ENCODE measurements around the gene PLXNB2.

Gene PLXNB2

GRCh38 chr22:50296658-50297490, 10.6 kb downstream of the PLXNB2 start:
- Mint-ChIP-seq H3K4me1 (peaks cover 6% of the 10 kb centered on the region), H3K9me3 (no peaks in the 10 kb centered on the region), H3K27ac (ENCODE audit: low read depth) (no peak overlapping the region), H3K27me3 (peaks cover 12% of the 10 kb centered on the region), H3K4me3 (no peak overlapping the region), H3K36me3 (ENCODE audit: insufficient read depth) (no peaks in the 10 kb centered on the region)
- no peak for DNase-seq (ENCODE audit: low spot score in 2 of 2)
- no peak for ATAC-seq (replicated peaks; ENCODE audit: extremely low read depth, poor library complexity, severe bottlenecking)

GRCh38 chr22:50294319-50294656, 13.2 kb downstream of the PLXNB2 start:
- DNase-seq (ENCODE audit: low spot score in 2 of 2) = no peak
- Mint-ChIP-seq H3K27me3 (peaks cover 22% of the 10 kb centered on the region), H3K27ac (ENCODE audit: low read depth) (no peak overlapping the region), H3K36me3 (ENCODE audit: insufficient read depth) (no peaks in the 10 kb centered on the region), H3K4me3 (no peak overlapping the region), H3K4me1 (peaks cover 6% of the 10 kb centered on the region), H3K9me3 (no peaks in the 10 kb centered on the region)
- no peak for ATAC-seq (replicated peaks; ENCODE audit: extremely low read depth, poor library complexity, severe bottlenecking)

GRCh38 chr22:50293441-50294318, 13.8 kb downstream of the PLXNB2 start:
- Mint-ChIP-seq H3K27ac (ENCODE audit: low read depth) (no peak overlapping the region), H3K4me3 (no peak overlapping the region), H3K27me3 (peaks cover 22% of the 10 kb centered on the region), H3K4me1 (peaks cover 6% of the 10 kb centered on the region), H3K9me3 (no peaks in the 10 kb centered on the region), H3K36me3 (ENCODE audit: insufficient read depth) (no peaks in the 10 kb centered on the region)
- DNase-seq (ENCODE audit: low spot score in 2 of 2) = no peak
- no peak for ATAC-seq (replicated peaks; ENCODE audit: extremely low read depth, poor library complexity, severe bottlenecking)

GRCh38 chr22:50292643-50293440, 14.6 kb downstream of the PLXNB2 start:
- ATAC-seq (replicated peaks; ENCODE audit: extremely low read depth, poor library complexity, severe bottlenecking) = no peak
- DNase-seq (ENCODE audit: low spot score in 2 of 2) = no peak
- Mint-ChIP-seq H3K27me3 (peaks cover 22% of the 10 kb centered on the region), H3K36me3 (ENCODE audit: insufficient read depth) (no peaks in the 10 kb centered on the region), H3K4me1 (peaks cover 6% of the 10 kb centered on the region), H3K27ac (ENCODE audit: low read depth) (no peak overlapping the region), H3K4me3 (no peak overlapping the region), H3K9me3 (no peaks in the 10 kb centered on the region)

- Mint-ChIP-seq H3K27ac (ENCODE audit: low read depth) (no peak overlapping the region), H3K9me3 (no peaks in the 10 kb centered on the region), H3K4me1 (peaks cover 6% of the 10 kb centered on the region), H3K36me3 (ENCODE audit: insufficient read depth) (no peaks in the 10 kb centered on the region), H3K4me3 (no peak overlapping the region), H3K27me3 (peaks cover 22% of the 10 kb centered on the region)
- ATAC-seq (replicated peaks; ENCODE audit: extremely low read depth, poor library complexity, severe bottlenecking) = no peak
- no peak for DNase-seq (ENCODE audit: low spot score in 2 of 2)
Observed at GRCh38 chr22:50289942-50290630, 17.4 kb downstream of the PLXNB2 start.

GRCh38 chr22:50289151-50289941, 18.1 kb downstream of the PLXNB2 start:
- Mint-ChIP-seq H3K27me3 (peaks cover 22% of the 10 kb centered on the region), H3K4me1 (peaks cover 6% of the 10 kb centered on the region), H3K27ac (ENCODE audit: low read depth) (no peak overlapping the region), H3K36me3 (ENCODE audit: insufficient read depth) (no peaks in the 10 kb centered on the region), H3K9me3 (no peaks in the 10 kb centered on the region), H3K4me3 (no peak overlapping the region)
- ATAC-seq (replicated peaks; ENCODE audit: extremely low read depth, poor library complexity, severe bottlenecking) (no peak), DNase-seq (ENCODE audit: low spot score in 2 of 2) (no peak)

- no peak for ATAC-seq (replicated peaks; ENCODE audit: extremely low read depth, poor library complexity, severe bottlenecking)
- no peak for DNase-seq (ENCODE audit: low spot score in 2 of 2)
- Mint-ChIP-seq H3K27me3 (peaks cover 18% of the 10 kb centered on the region), H3K9me3 (no peaks in the 10 kb centered on the region), H3K4me1 (peaks cover 4% of the 10 kb centered on the region), H3K27ac (ENCODE audit: low read depth) (no peak overlapping the region), H3K36me3 (ENCODE audit: insufficient read depth) (no peaks in the 10 kb centered on the region), H3K4me3 (no peak overlapping the region)
Observed at GRCh38 chr22:50287731-50288130, 19.7 kb downstream of the PLXNB2 start.

- Mint-ChIP-seq H3K4me1 (no peaks in the 10 kb centered on the region), H3K4me3 (no peak overlapping the region), H3K27ac (ENCODE audit: low read depth) (no peak overlapping the region), H3K36me3 (ENCODE audit: insufficient read depth) (no peaks in the 10 kb centered on the region), H3K27me3 (peaks cover 9% of the 10 kb centered on the region), H3K9me3 (no peaks in the 10 kb centered on the region)
- ATAC-seq (replicated peaks; ENCODE audit: extremely low read depth, poor library complexity, severe bottlenecking) = no peak
- DNase-seq (ENCODE audit: low spot score in 2 of 2) = no peak
Observed at GRCh38 chr22:50286701-50287318, 20.6 kb downstream of the PLXNB2 start.

GRCh38 chr22:50286275-50286674, 21.2 kb downstream of the PLXNB2 start:
- Mint-ChIP-seq H3K27me3 (peaks cover 3% of the 10 kb centered on the region), H3K9me3 (no peaks in the 10 kb centered on the region), H3K27ac (ENCODE audit: low read depth) (no peak overlapping the region), H3K36me3 (ENCODE audit: insufficient read depth) (no peaks in the 10 kb centered on the region), H3K4me3 (no peak overlapping the region), H3K4me1 (no peaks in the 10 kb centered on the region)
- ATAC-seq (replicated peaks; ENCODE audit: extremely low read depth, poor library complexity, severe bottlenecking) = no peak
- no peak for DNase-seq (ENCODE audit: low spot score in 2 of 2)

GRCh38 chr22:50285568-50286229, 21.7 kb downstream of the PLXNB2 start:
- DNase-seq (ENCODE audit: low spot score in 2 of 2) = no peak
- Mint-ChIP-seq H3K27me3 (no peaks in the 10 kb centered on the region), H3K36me3 (ENCODE audit: insufficient read depth) (no peaks in the 10 kb centered on the region), H3K4me3 (no peak overlapping the region), H3K9me3 (no peaks in the 10 kb centered on the region), H3K4me1 (no peaks in the 10 kb centered on the region), H3K27ac (ENCODE audit: low read depth) (no peak overlapping the region)
- ATAC-seq (replicated peaks; ENCODE audit: extremely low read depth, poor library complexity, severe bottlenecking) = no peak

- Mint-ChIP-seq H3K27me3 (no peaks in the 10 kb centered on the region), H3K36me3 (ENCODE audit: insufficient read depth) (peaks cover under 1% of the 10 kb centered on the region), H3K9me3 (no peaks in the 10 kb centered on the region), H3K27ac (ENCODE audit: low read depth) (no peak overlapping the region), H3K4me1 (no peaks in the 10 kb centered on the region), H3K4me3 (no peak overlapping the region)
- DNase-seq (ENCODE audit: low spot score in 2 of 2) (no peak), ATAC-seq (replicated peaks; ENCODE audit: extremely low read depth, poor library complexity, severe bottlenecking) (no peak)
Observed at GRCh38 chr22:50284479-50284878, 23.0 kb downstream of the PLXNB2 start.

All from central memory CD8-positive, alpha-beta T cell (primary cell).